Right atrium auricular region (tissue), 2 donors: Measurements from ENCODE around the gene HAT1. TPM values are rescaled to one million over a fixed set of nuclear protein-coding genes. Genes with fewer than 3 reads are reported as not detected.

ENCODE experiments used
- DNase-seq: peaks from one replicate; pipeline ENCODE4 v3.0.0-alpha.2; 2019; ENCODE audit warnings: low spot score
- H3K27ac ChIP-seq, 2 donors: fragments of 200-600 bp; sonication (generic); 1 replicate in 1 of 2; 2 replicates in 1 of 2; pipeline ENCODE4 v1.5.1; 2016 to 2019
- H3K27me3 ChIP-seq, 2 donors: fragments of 200-600 bp; sonication (generic); one replicate each; pipeline versions ENCODE4 v1.5.1 to v1.6.0; 2017 to 2019
- H3K36me3 ChIP-seq: fragments of 200-600 bp; sonication (generic); one replicate; pipeline ENCODE4 v1.5.1; 2016
- H3K4me1 ChIP-seq, 2 donors: fragments of 200-600 bp; sonication (generic); one replicate each; pipeline versions ENCODE4 v1.5.1 to v1.6.0; 2017 to 2019
- H3K4me3 ChIP-seq, 2 donors: fragments of 200-600 bp; sonication (generic); 1 replicate in 1 of 2; 2 replicates in 1 of 2; pipeline ENCODE4 v1.5.1; 2017 to 2019; ENCODE audit warnings: mild to moderate bottlenecking in 1 of 2, moderate library complexity in 1 of 2
- H3K9me3 ChIP-seq, 2 donors: fragments of 200-600 bp; sonication (generic); one replicate each; pipeline ENCODE4 v1.5.1; 2019
- total RNA-seq, 2 donors: library from RNA; depleted of rRNA; stranded (reverse); fragments of >200 nt; gene quantifications; one replicate each; pipeline ENCODE4 v1.1.0, GENCODE V29; 2016
- TF ChIP-seq, protein P1 (sequence below), 2 donors: fragments of 200-600 bp; sonication (generic); IDR thresholded peaks; one replicate each; pipeline ENCODE4 v1.5.1; 2019; ENCODE audit warnings: antibody characterized with exemption in 2 of 2

Gene HAT1
- total RNA-seq, 2 donors from 2014 or later: 22.8 to 25.8 TPM

- peaks cover 0 to 45% of the 10 kb centered on the region in 2 donors for H3K4me1 ChIP-seq
These were observed 41.5 kb upstream of the HAT1 start for GRCh38 chr2:171880774-171881173.

GRCh38 chr2:171882089-171882769 is 40.0 kb upstream of the HAT1 start:
- peak overlapping the region; percentile 81 to 87 for H3K27ac ChIP-seq
- no peaks in the 10 kb centered on the region for H3K36me3 ChIP-seq
- no peak overlapping the region for H3K4me3 ChIP-seq
- H3K4me1 ChIP-seq: peaks cover 0 to 32% of the 10 kb centered on the region in 2 donors
- no peaks in the 10 kb centered on the region for H3K9me3 ChIP-seq
- H3K27me3 ChIP-seq: no peaks in the 10 kb centered on the region
- DNase-seq: no peak
- TF ChIP-seq, protein P1, sequence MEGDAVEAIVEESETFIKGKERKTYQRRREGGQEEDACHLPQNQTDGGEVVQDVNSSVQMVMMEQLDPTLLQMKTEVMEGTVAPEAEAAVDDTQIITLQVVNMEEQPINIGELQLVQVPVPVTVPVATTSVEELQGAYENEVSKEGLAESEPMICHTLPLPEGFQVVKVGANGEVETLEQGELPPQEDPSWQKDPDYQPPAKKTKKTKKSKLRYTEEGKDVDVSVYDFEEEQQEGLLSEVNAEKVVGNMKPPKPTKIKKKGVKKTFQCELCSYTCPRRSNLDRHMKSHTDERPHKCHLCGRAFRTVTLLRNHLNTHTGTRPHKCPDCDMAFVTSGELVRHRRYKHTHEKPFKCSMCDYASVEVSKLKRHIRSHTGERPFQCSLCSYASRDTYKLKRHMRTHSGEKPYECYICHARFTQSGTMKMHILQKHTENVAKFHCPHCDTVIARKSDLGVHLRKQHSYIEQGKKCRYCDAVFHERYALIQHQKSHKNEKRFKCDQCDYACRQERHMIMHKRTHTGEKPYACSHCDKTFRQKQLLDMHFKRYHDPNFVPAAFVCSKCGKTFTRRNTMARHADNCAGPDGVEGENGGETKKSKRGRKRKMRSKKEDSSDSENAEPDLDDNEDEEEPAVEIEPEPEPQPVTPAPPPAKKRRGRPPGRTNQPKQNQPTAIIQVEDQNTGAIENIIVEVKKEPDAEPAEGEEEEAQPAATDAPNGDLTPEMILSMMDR (IDR thresholded peaks at IDR 0.05): no peak

More at GRCh38 chr2:171880774-171881173, 41.5 kb upstream of the HAT1 start:
- no peak for DNase-seq
- TF ChIP-seq, protein P1 (IDR thresholded peaks at IDR 0.05): no peak
- Histone ChIP-seq H3K4me3 (no peak overlapping the region), H3K9me3 (no peaks in the 10 kb centered on the region), H3K27ac (peak overlapping the region; percentile 81 to 87), H3K36me3 (no peaks in the 10 kb centered on the region), H3K27me3 (no peaks in the 10 kb centered on the region)

DNA sequence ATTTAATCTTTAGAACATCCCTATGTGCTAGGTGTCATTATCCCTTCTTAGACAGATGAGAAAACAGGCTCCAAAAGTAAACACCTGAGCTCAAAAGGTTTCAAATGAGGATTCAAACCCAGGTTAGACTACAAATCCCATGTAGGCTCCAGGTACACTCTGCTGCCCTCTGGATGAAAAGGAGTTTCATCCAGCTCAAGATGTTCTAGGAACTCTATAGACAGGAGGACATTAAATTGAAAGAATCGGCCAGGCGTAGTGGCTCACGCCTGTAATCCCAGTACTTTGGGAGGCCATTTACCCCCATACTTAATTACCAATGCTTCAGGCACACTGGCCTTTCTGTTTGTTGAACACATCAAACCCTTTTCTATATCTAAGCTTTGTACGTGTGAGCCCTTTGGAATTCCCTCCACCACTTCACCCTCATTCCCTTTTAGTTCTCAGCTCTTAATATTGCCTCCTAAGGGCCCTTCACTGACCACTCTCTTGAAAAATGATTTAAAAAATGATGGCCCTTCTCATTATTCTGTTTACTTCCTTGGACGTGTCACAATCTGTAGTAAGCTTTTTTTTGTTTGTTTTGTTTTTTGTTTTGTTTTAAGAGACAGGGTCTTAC is 38.9 kb upstream of the HAT1 start:
- Histone ChIP-seq H3K27me3 (no peaks in the 10 kb centered on the region), H3K4me3 (no peak overlapping the region), H3K36me3 (no peaks in the 10 kb centered on the region), H3K4me1 (peaks cover 0 to 24% of the 10 kb centered on the region in 2 donors), H3K9me3 (no peaks in the 10 kb centered on the region), H3K27ac (peak overlapping the region in 1 of 2 donors; percentile 8)
- DNase-seq: no peak
- TF ChIP-seq, protein P1 (IDR thresholded peaks at IDR 0.05): no peak

GRCh38 chr2:171889333-171889732 is 32.9 kb upstream of the HAT1 start:
- Histone ChIP-seq H3K9me3 (no peaks in the 10 kb centered on the region), H3K36me3 (no peaks in the 10 kb centered on the region), H3K27ac (no peak overlapping the region), H3K27me3 (no peaks in the 10 kb centered on the region), H3K4me3 (no peak overlapping the region), H3K4me1 (peaks cover 0 to 6% of the 10 kb centered on the region in 2 donors)
- no peak for DNase-seq
- TF ChIP-seq, protein P1 (IDR thresholded peaks at IDR 0.05): no peak

GRCh38 chr2:171889808-171890207 is 32.5 kb upstream of the HAT1 start:
- DNase-seq: no peak
- TF ChIP-seq, protein P1 (IDR thresholded peaks at IDR 0.05): no peak
- Histone ChIP-seq H3K36me3 (no peaks in the 10 kb centered on the region), H3K9me3 (no peaks in the 10 kb centered on the region), H3K27me3 (no peaks in the 10 kb centered on the region), H3K4me3 (no peak overlapping the region), H3K27ac (no peak overlapping the region), H3K4me1 (peaks cover 0 to 6% of the 10 kb centered on the region in 2 donors)
